ENCODE results near the gene HCN4. TPM values are rescaled to one million over a fixed set of nuclear protein-coding genes. Genes with fewer than 3 reads are reported as not detected.
A peak's percentile ranks its signal among the peaks of the same experiment; 100 is the strongest.

The HCN4 gene
- total RNA-seq, 1 experiment from 2014 or later: not detected

GRCh38 chr15:73369154-73369694 lies 466 bp upstream of the HCN4 start:
- no peaks in the 10 kb centered on the region for H3K36me3 ChIP-seq
- no peak overlapping the region for H3K27ac ChIP-seq
- peaks cover 10% of the 10 kb centered on the region for H3K27me3 ChIP-seq
- DNase-seq: no peak
- H3K4me1 ChIP-seq: no peaks in the 10 kb centered on the region
- H3K9me3 ChIP-seq (replicated peaks): no peaks in the 10 kb centered on the region
- no peak overlapping the region for H3K4me3 ChIP-seq

GRCh38 chr15:73367624-73368300 lies 996 bp downstream of the HCN4 start:
- no peak overlapping the region for H3K27ac ChIP-seq
- H3K36me3 ChIP-seq: no peaks in the 10 kb centered on the region
- H3K4me3 ChIP-seq: no peak overlapping the region
- no peak for DNase-seq
- H3K4me1 ChIP-seq: no peaks in the 10 kb centered on the region
- H3K27me3 ChIP-seq: peaks cover 21% of the 10 kb centered on the region
- H3K9me3 ChIP-seq (replicated peaks): no peaks in the 10 kb centered on the region

GRCh38 chr15:73366766-73367623 lies 1.8 kb downstream of the HCN4 start:
- Histone ChIP-seq H3K4me1 (no peaks in the 10 kb centered on the region), H3K27ac (no peak overlapping the region), H3K9me3 (replicated peaks) (no peaks in the 10 kb centered on the region), H3K4me3 (no peak overlapping the region), H3K27me3 (peaks cover 28% of the 10 kb centered on the region), H3K36me3 (no peaks in the 10 kb centered on the region)
- DNase-seq: no peak

- H3K36me3 ChIP-seq: no peaks in the 10 kb centered on the region
- H3K27ac ChIP-seq: no peak overlapping the region
- no peaks in the 10 kb centered on the region for H3K4me1 ChIP-seq
- no peak for DNase-seq
- no peaks in the 10 kb centered on the region for H3K9me3 ChIP-seq (replicated peaks)
- no peak overlapping the region for H3K4me3 ChIP-seq
- peaks cover 46% of the 10 kb centered on the region for H3K27me3 ChIP-seq
These were observed 4.7 kb downstream of the HCN4 start for GRCh38 chr15:73364070-73364469.

GRCh38 chr15:73362900-73363299 lies 5.9 kb downstream of the HCN4 start:
- Histone ChIP-seq H3K27me3 (peaks cover 57% of the 10 kb centered on the region), H3K27ac (no peak overlapping the region), H3K4me1 (no peaks in the 10 kb centered on the region), H3K36me3 (no peaks in the 10 kb centered on the region), H3K4me3 (no peak overlapping the region), H3K9me3 (replicated peaks) (no peaks in the 10 kb centered on the region)
- no peak for DNase-seq

GRCh38 chr15:73361337-73361736 lies 7.4 kb downstream of the HCN4 start:
- Histone ChIP-seq H3K4me3 (no peak overlapping the region), H3K27me3 (peaks cover 66% of the 10 kb centered on the region), H3K27ac (no peak overlapping the region), H3K4me1 (no peaks in the 10 kb centered on the region), H3K36me3 (no peaks in the 10 kb centered on the region), H3K9me3 (replicated peaks) (no peaks in the 10 kb centered on the region)
- no peak for DNase-seq

GRCh38 chr15:73359651-73360050 lies 9.1 kb downstream of the HCN4 start:
- Histone ChIP-seq H3K27me3 (peaks cover 63% of the 10 kb centered on the region), H3K36me3 (no peaks in the 10 kb centered on the region), H3K9me3 (replicated peaks) (no peaks in the 10 kb centered on the region), H3K4me1 (no peaks in the 10 kb centered on the region), H3K4me3 (no peak overlapping the region), H3K27ac (no peak overlapping the region)
- DNase-seq: no peak

- Histone ChIP-seq H3K4me3 (no peak overlapping the region), H3K27me3 (peaks cover 52% of the 10 kb centered on the region), H3K9me3 (replicated peaks) (no peaks in the 10 kb centered on the region), H3K27ac (no peak overlapping the region), H3K36me3 (no peaks in the 10 kb centered on the region), H3K4me1 (no peaks in the 10 kb centered on the region)
- DNase-seq: no peak
These were observed 10.6 kb downstream of the HCN4 start for GRCh38 chr15:73357999-73358665.

GRCh38 chr15:73355612-73356265 lies 13.0 kb downstream of the HCN4 start:
- Histone ChIP-seq H3K4me1 (no peaks in the 10 kb centered on the region), H3K4me3 (no peak overlapping the region), H3K36me3 (no peaks in the 10 kb centered on the region), H3K9me3 (replicated peaks) (no peaks in the 10 kb centered on the region), H3K27me3 (peaks cover 42% of the 10 kb centered on the region), H3K27ac (no peak overlapping the region)
- no peak for DNase-seq

GRCh38 chr15:73354241-73354640 lies 14.5 kb downstream of the HCN4 start:
- no peaks in the 10 kb centered on the region for H3K36me3 ChIP-seq
- H3K4me1 ChIP-seq: no peaks in the 10 kb centered on the region
- no peak for DNase-seq
- H3K9me3 ChIP-seq (replicated peaks): no peaks in the 10 kb centered on the region
- no peak overlapping the region for H3K27ac ChIP-seq
- H3K4me3 ChIP-seq: no peak overlapping the region
- peaks cover 28% of the 10 kb centered on the region for H3K27me3 ChIP-seq

GRCh38 chr15:73353734-73354133 lies 15.0 kb downstream of the HCN4 start:
- no peak overlapping the region for H3K27ac ChIP-seq
- H3K9me3 ChIP-seq (replicated peaks): no peaks in the 10 kb centered on the region
- no peak for DNase-seq
- peaks cover 25% of the 10 kb centered on the region for H3K27me3 ChIP-seq
- H3K36me3 ChIP-seq: no peaks in the 10 kb centered on the region
- no peak overlapping the region for H3K4me3 ChIP-seq
- H3K4me1 ChIP-seq: no peaks in the 10 kb centered on the region

GRCh38 chr15:73352082-73352481 lies 16.7 kb downstream of the HCN4 start:
- Histone ChIP-seq H3K27me3 (peaks cover 8% of the 10 kb centered on the region; the same call in 1 of the 2 replicates), H3K36me3 (no peaks in the 10 kb centered on the region), H3K4me1 (no peaks in the 10 kb centered on the region), H3K9me3 (replicated peaks) (no peaks in the 10 kb centered on the region), H3K27ac (no peak overlapping the region), H3K4me3 (no peak overlapping the region)
- DNase-seq: no peak

- Histone ChIP-seq H3K36me3 (no peaks in the 10 kb centered on the region), H3K27me3 (0 out of 2 replicates have a peak, but pooled peaks cover 4% of the 10 kb centered on the region), H3K4me3 (no peak overlapping the region), H3K4me1 (no peaks in the 10 kb centered on the region), H3K9me3 (replicated peaks) (no peaks in the 10 kb centered on the region), H3K27ac (no peak overlapping the region)
- DNase-seq: no peak
These were observed 19.6 kb downstream of the HCN4 start for GRCh38 chr15:73349191-73349590.

GRCh38 chr15:73346735-73347312 lies 21.9 kb downstream of the HCN4 start:
- no peaks in the 10 kb centered on the region for H3K36me3 ChIP-seq
- no peaks in the 10 kb centered on the region for H3K9me3 ChIP-seq (replicated peaks)
- peak; percentile 64 to 82 for DNase-seq
- H3K4me1 ChIP-seq: no peaks in the 10 kb centered on the region
- H3K27ac ChIP-seq: no peak overlapping the region
- 0 out of 2 replicates have a peak, but pooled peaks cover 4% of the 10 kb centered on the region for H3K27me3 ChIP-seq
- H3K4me3 ChIP-seq: no peak overlapping the region

Data from SJCRH30 (cell line).